Tibial nerve (tissue), 4 donors: ENCODE measurements around the gene NEU1.

Source experiments
- CTCF ChIP-seq, 5 experiments: fragments of 200-600 bp in 3 of 5; fragments of 450-650 bp in 2 of 5; sonication (generic) in 3 of 5; IDR thresholded peaks; one replicate each; pipeline ENCODE4 v1.5.1; 2016 to 2019; ENCODE audit warnings: antibody characterized with exemption in 5 of 5, mild to moderate bottlenecking in 3 of 5, moderate library complexity in 2 of 5
- EP300 ChIP-seq, 2 donors: sonication (generic); formaldehyde crosslinking; IDR thresholded peaks; one replicate each; pipeline ENCODE4 v1.6.1; 2017; ENCODE audit warnings: antibody characterized with exemption in 2 of 2, mild to moderate bottlenecking in 1 of 2
- POLR2A ChIP-seq, 2 donors: fragments of 450-650 bp; IDR thresholded peaks; one replicate each; pipeline ENCODE4 v1.6.1; 2017; ENCODE audit warnings: antibody characterized with exemption in 2 of 2, mild to moderate bottlenecking in 2 of 2, moderate library complexity in 2 of 2

GRCh38 chr6:31830886-31831335, 31.7 kb downstream of the NEU1 start:
- TF ChIP-seq CTCF (IDR thresholded peaks at IDR 0.05), result no peak
- TF ChIP-seq POLR2A (IDR thresholded peaks at IDR 0.05), result no peak
- peak in 1 of 2 donors; percentile 20 for TF ChIP-seq EP300 (IDR thresholded peaks at IDR 0.05)
